22Rv1 (cell line): Measurements from ENCODE around the gene CPLX1.

Source experiments
- CTCF ChIP-seq: fragments of 450-650 bp; IDR thresholded peaks from 2 replicates; pipeline ENCODE4 v1.5.1; 2017; ENCODE audit warnings: mild to moderate bottlenecking
- ZFX ChIP-seq: fragments of 450-650 bp; IDR thresholded peaks from 2 replicates; pipeline ENCODE4 v1.6.1; 2017; ENCODE audit warnings: antibody characterized with exemption, borderline replicate concordance

GRCh38 chr4:835148-836002 is 9.4 kb upstream of the CPLX1 start:
- TF ChIP-seq CTCF (no peak), ZFX (no peak)
